ENCODE data around the gene IMMP1L. TPM values are rescaled to one million over a fixed set of nuclear protein-coding genes. Genes with fewer than 3 reads are reported as not detected.

The IMMP1L gene
- total RNA-seq, 1 experiment from 2014 or later: 38.5 TPM

DNA sequence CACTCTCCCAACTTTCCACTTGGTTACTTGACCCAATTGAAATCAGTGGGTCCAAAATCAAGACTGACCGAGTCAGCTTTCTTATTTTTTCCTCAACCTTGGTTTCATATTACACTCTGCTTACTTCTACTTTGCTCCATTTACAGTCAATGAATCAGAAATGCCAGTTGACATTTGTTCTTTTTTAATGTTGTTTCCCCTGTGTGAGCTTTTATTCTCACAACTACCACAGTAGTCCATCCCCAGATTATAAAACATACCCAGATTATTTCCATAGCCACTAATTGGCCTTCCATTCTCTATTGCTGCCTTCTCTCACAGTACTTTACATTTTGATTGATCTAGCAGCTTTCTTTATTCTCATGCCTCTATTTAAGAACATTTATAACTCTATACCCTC, 89.8 kb downstream of the IMMP1L start:
- H3K36me3 ChIP-seq (ENCODE audit: control insufficient read depth in 1 of 2, insufficient read depth in 2 of 2, low read length in 2 of 2): no peaks in the 10 kb centered on the region
- H3K27me3 ChIP-seq (ENCODE audit: insufficient read depth, low read length): no peaks in the 10 kb centered on the region
- intact Hi-C loops (cut with micrococcal nuclease): loop anchor here (10.0 kb wide), 1 partner anchor 55 kb away; no protein-coding TSS in a partner anchor
- no peak overlapping the region for H2AFZ ChIP-seq (ENCODE audit: low read depth, low read length, poor library complexity, severe bottlenecking)
- no peak overlapping the region for H3K9ac ChIP-seq (ENCODE audit: low read length)
- TF ChIP-seq ZFX (IDR thresholded peaks at IDR 0.05): no peak
- no peak for TF ChIP-seq POLR2A (IDR thresholded peaks at IDR 0.05; ENCODE audit: borderline replicate concordance, extremely low read depth, insufficient read depth, insufficient read length)
- TF ChIP-seq FOSL1 (IDR thresholded peaks at IDR 0.05; ENCODE audit: low read depth): no peak
- no peak for TF ChIP-seq EZH2phosphoT487 (IDR thresholded peaks at IDR 0.05; ENCODE audit: borderline replicate concordance)
- ATAC-seq (no peak), DNase-seq (ENCODE audit: low read depth, low spot score) (no peak)
- no TSS peak for BruUV-seq (replicated peaks)
- no peak overlapping the region for H3K4me3 ChIP-seq (replicated peaks in 1 of 2; ENCODE audit: low read depth in 1 of 2, low read length in 2 of 2)
- H3K27ac ChIP-seq (ENCODE audit: low read depth, low read length): no peak overlapping the region
- no peak overlapping the region for H3K4me2 ChIP-seq (ENCODE audit: low read length)
- H3K4me1 ChIP-seq (ENCODE audit: control insufficient read depth in 1 of 2, insufficient read depth in 2 of 2, low read length in 2 of 2): no peaks in the 10 kb centered on the region
- no peaks in the 10 kb centered on the region for H3K79me2 ChIP-seq (ENCODE audit: insufficient read depth, low read length)
- H4K20me1 ChIP-seq (ENCODE audit: insufficient read depth): no peaks in the 10 kb centered on the region
- H3K9me2 ChIP-seq (ENCODE audit: insufficient read depth): no peaks in the 10 kb centered on the region
- H3K9me3 ChIP-seq (ENCODE audit: control insufficient read depth in 1 of 2, insufficient read depth in 1 of 2, low read depth in 1 of 2, low read length in 2 of 2): no peaks in the 10 kb centered on the region
- ChIA-PET CTCF (no interaction called here), RAD21 (ENCODE audit: low non-redundant PET in 1 of 2, low total read pairs in 2 of 2, uncharacterized antibody in 2 of 2, unreplicated experiment in 2 of 2) (no interaction called here), POLR2A (no interaction called here)

DNA sequence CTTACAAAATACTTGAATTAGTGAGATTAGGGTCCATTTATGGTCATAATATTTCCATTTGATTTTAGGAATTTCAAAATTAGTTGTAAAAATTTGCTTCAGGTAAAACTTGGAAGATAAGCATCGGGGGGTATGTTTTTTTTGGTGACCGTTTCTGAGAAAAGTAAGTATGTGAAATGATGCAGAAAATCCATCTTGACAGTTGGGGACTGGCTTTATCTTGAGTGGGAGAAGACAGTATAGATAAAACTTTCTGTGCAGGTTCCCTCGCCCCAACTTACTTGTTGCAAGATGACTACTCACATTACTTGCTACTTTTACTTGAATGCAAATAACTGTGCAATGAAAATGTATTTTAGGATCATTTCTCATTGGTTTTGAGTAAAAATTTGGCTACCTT, 90.3 kb downstream of the IMMP1L start:
- H3K79me2 ChIP-seq (ENCODE audit: insufficient read depth, low read length): no peaks in the 10 kb centered on the region

More for the DNA sequence above, 90.3 kb downstream of the IMMP1L start:
- Histone ChIP-seq H3K27me3 (ENCODE audit: insufficient read depth, low read length) (no peaks in the 10 kb centered on the region), H3K4me2 (ENCODE audit: low read length) (no peak overlapping the region), H3K9ac (ENCODE audit: low read length) (no peak overlapping the region), H4K20me1 (ENCODE audit: insufficient read depth) (no peaks in the 10 kb centered on the region), H3K4me3 (replicated peaks in 1 of 2; ENCODE audit: low read depth in 1 of 2, low read length in 2 of 2) (no peak overlapping the region), H3K36me3 (ENCODE audit: control insufficient read depth in 1 of 2, insufficient read depth in 2 of 2, low read length in 2 of 2) (no peaks in the 10 kb centered on the region), H3K9me3 (ENCODE audit: control insufficient read depth in 1 of 2, insufficient read depth in 1 of 2, low read depth in 1 of 2, low read length in 2 of 2) (no peaks in the 10 kb centered on the region), H3K4me1 (ENCODE audit: control insufficient read depth in 1 of 2, insufficient read depth in 2 of 2, low read length in 2 of 2) (no peaks in the 10 kb centered on the region), H3K27ac (ENCODE audit: low read depth, low read length) (no peak overlapping the region), H3K9me2 (ENCODE audit: insufficient read depth) (no peaks in the 10 kb centered on the region), H2AFZ (ENCODE audit: low read depth, low read length, poor library complexity, severe bottlenecking) (no peak overlapping the region)
- intact Hi-C loops (cut with micrococcal nuclease): loop anchor here (10.0 kb wide), 1 partner anchor 56 kb away; no protein-coding TSS in a partner anchor
- no peak for DNase-seq (ENCODE audit: low read depth, low spot score)
- ATAC-seq: no peak
- ChIA-PET CTCF (no interaction called here), POLR2A (no interaction called here), RAD21 (ENCODE audit: low non-redundant PET in 1 of 2, low total read pairs in 2 of 2, uncharacterized antibody in 2 of 2, unreplicated experiment in 2 of 2) (no interaction called here)
- TF ChIP-seq, protein P1, sequence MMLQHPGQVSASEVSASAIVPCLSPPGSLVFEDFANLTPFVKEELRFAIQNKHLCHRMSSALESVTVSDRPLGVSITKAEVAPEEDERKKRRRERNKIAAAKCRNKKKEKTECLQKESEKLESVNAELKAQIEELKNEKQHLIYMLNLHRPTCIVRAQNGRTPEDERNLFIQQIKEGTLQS (IDR thresholded peaks at IDR 0.05): no peak
- TF ChIP-seq POLR2AphosphoS5 (IDR thresholded peaks at IDR 0.05; ENCODE audit: low read depth, low read length): no peak
- TF ChIP-seq POLR2A (IDR thresholded peaks at IDR 0.05; ENCODE audit: borderline replicate concordance, extremely low read depth, insufficient read depth, insufficient read length): no peak
- TF ChIP-seq, protein P2, sequence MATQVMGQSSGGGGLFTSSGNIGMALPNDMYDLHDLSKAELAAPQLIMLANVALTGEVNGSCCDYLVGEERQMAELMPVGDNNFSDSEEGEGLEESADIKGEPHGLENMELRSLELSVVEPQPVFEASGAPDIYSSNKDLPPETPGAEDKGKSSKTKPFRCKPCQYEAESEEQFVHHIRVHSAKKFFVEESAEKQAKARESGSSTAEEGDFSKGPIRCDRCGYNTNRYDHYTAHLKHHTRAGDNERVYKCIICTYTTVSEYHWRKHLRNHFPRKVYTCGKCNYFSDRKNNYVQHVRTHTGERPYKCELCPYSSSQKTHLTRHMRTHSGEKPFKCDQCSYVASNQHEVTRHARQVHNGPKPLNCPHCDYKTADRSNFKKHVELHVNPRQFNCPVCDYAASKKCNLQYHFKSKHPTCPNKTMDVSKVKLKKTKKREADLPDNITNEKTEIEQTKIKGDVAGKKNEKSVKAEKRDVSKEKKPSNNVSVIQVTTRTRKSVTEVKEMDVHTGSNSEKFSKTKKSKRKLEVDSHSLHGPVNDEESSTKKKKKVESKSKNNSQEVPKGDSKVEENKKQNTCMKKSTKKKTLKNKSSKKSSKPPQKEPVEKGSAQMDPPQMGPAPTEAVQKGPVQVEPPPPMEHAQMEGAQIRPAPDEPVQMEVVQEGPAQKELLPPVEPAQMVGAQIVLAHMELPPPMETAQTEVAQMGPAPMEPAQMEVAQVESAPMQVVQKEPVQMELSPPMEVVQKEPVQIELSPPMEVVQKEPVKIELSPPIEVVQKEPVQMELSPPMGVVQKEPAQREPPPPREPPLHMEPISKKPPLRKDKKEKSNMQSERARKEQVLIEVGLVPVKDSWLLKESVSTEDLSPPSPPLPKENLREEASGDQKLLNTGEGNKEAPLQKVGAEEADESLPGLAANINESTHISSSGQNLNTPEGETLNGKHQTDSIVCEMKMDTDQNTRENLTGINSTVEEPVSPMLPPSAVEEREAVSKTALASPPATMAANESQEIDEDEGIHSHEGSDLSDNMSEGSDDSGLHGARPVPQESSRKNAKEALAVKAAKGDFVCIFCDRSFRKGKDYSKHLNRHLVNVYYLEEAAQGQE (IDR thresholded peaks at IDR 0.05; ENCODE audit: low read depth): no peak
- no peak for TF ChIP-seq ELF1 (IDR thresholded peaks at IDR 0.05; ENCODE audit: borderline replicate concordance, low read depth)
- TF ChIP-seq ZNF274 (IDR thresholded peaks at IDR 0.05; ENCODE audit: low read depth, low read length): no peak
- no TSS peak for BruUV-seq (replicated peaks)

Data from HCT116 (cell line).